DND-41 (cell line): ENCODE data around the gene MAP1LC3B2.

Experiments
- ATAC-seq: fragments of 200-7000 bp; cut with Tn5 transposase; 3 replicates; pipeline ENCODE4 v1.9.1; 2021; ENCODE audit warnings: low read depth; ENCODE audit not compliant: insufficient read depth
- DNase-seq: peaks from one replicate; pipeline ENCODE4 v3.0.0-alpha.2; 2020
- H2AFZ ChIP-seq: 2 replicates; pipeline ENCODE4 v1.6.0; 2012; ENCODE audit warnings: low read depth, low read length
- H3K27ac ChIP-seq: 2 replicates; pipeline ENCODE4 v1.5.1; 2012; ENCODE audit warnings: low read length, inconsistent platforms
- H3K27me3 ChIP-seq: fragments of 200-600 bp; sonication (generic); 2 replicates; pipeline ENCODE4 v1.6.0; 2012; ENCODE audit warnings: low read length, mild to moderate bottlenecking, inconsistent platforms; ENCODE audit not compliant: insufficient read depth, poor library complexity
- H3K36me3 ChIP-seq: 2 replicates; pipeline ENCODE4 v1.5.1; 2012; ENCODE audit warnings: low read length, inconsistent platforms; ENCODE audit not compliant: insufficient read depth
- H3K4me1 ChIP-seq: 2 replicates; pipeline ENCODE4 v1.5.1; 2012; ENCODE audit warnings: mild to moderate bottlenecking, low read length; ENCODE audit not compliant: insufficient read depth
- H3K4me2 ChIP-seq: 2 replicates; pipeline ENCODE4 v1.6.0; 2012; ENCODE audit warnings: mild to moderate bottlenecking, moderate library complexity, low read length, inconsistent platforms; ENCODE audit not compliant: insufficient read depth
- H3K4me3 ChIP-seq, 2 experiments: fragments of 200-600 bp in 1 of 2; shearing (Covaris generic) in 1 of 2; 2 replicates each; pipeline ENCODE4 v1.5.1; 2012 to 2016; ENCODE audit warnings: inconsistent platforms in 2 of 2, low read length in 2 of 2, mild to moderate bottlenecking in 2 of 2, low read depth in 1 of 2, moderate library complexity in 1 of 2
- H3K79me2 ChIP-seq: 2 replicates; pipeline ENCODE4 v1.6.0; 2012; ENCODE audit warnings: low read length, inconsistent platforms; ENCODE audit not compliant: insufficient read depth
- H3K9ac ChIP-seq: 2 replicates; pipeline ENCODE4 v1.6.0; 2012; ENCODE audit warnings: low read depth, mild to moderate bottlenecking, inconsistent platforms, low read length, moderate library complexity
- H3K9me3 ChIP-seq: 2 replicates; pipeline ENCODE4 v1.5.1; 2012; ENCODE audit warnings: low read length, moderate library complexity, mild to moderate bottlenecking, inconsistent platforms; ENCODE audit not compliant: insufficient read depth, severe bottlenecking
- H4K20me1 ChIP-seq: 2 replicates; pipeline ENCODE4 v1.6.0; 2012; ENCODE audit warnings: low read length; ENCODE audit not compliant: insufficient read depth
- CTCF ChIP-seq: IDR thresholded peaks from 2 replicates; pipeline ENCODE4 v1.5.1; 2012; ENCODE audit warnings: borderline replicate concordance, low read length, moderate library complexity, mild to moderate bottlenecking; ENCODE audit not compliant: poor library complexity, severe bottlenecking; ENCODE audit errors: extremely low read depth
- EZH2 ChIP-seq: IDR thresholded peaks from 3 replicates; pipeline ENCODE4 v1.6.1; 2012; ENCODE audit warnings: borderline replicate concordance, low read depth, mild to moderate bottlenecking, moderate library complexity, low read length, inconsistent platforms; ENCODE audit not compliant: severe bottlenecking

The MAP1LC3B2 gene

GRCh38 chr12:116541547-116542344, 17.4 kb upstream of the MAP1LC3B2 start:
- Histone ChIP-seq H2AFZ (no peak overlapping the region), H3K27me3 (no peaks in the 10 kb centered on the region), H3K79me2 (no peaks in the 10 kb centered on the region), H3K36me3 (no peaks in the 10 kb centered on the region), H3K4me2 (no peak overlapping the region), H3K4me3 (no peak overlapping the region), H3K9ac (no peak overlapping the region), H3K27ac (no peak overlapping the region), H4K20me1 (no peaks in the 10 kb centered on the region), H3K4me1 (no peaks in the 10 kb centered on the region), H3K9me3 (no peaks in the 10 kb centered on the region)
- no peak for TF ChIP-seq CTCF
- TF ChIP-seq EZH2 = no peak
- ATAC-seq (no peak), DNase-seq (no peak)

- DNase-seq (no peak), ATAC-seq (no peak)
- H3K4me2 ChIP-seq = no peak overlapping the region
Measured at GRCh38 chr12:116542345-116542956, 16.7 kb upstream of the MAP1LC3B2 start.

GRCh38 chr12:116544656-116545055, 14.5 kb upstream of the MAP1LC3B2 start:
- Histone ChIP-seq H3K79me2 (no peaks in the 10 kb centered on the region), H3K4me2 (no peak overlapping the region), H3K27ac (no peak overlapping the region), H3K36me3 (no peaks in the 10 kb centered on the region), H4K20me1 (no peaks in the 10 kb centered on the region), H3K9me3 (no peaks in the 10 kb centered on the region), H3K9ac (no peak overlapping the region), H3K27me3 (no peaks in the 10 kb centered on the region), H3K4me3 (no peak overlapping the region), H3K4me1 (peaks cover 3% of the 10 kb centered on the region), H2AFZ (no peak overlapping the region)
- ATAC-seq = no peak
- no peak for DNase-seq
- TF ChIP-seq EZH2 (no peak), CTCF (no peak)

More at GRCh38 chr12:116542345-116542956, 16.7 kb upstream of the MAP1LC3B2 start:
- Histone ChIP-seq H3K27me3 (no peaks in the 10 kb centered on the region), H3K27ac (no peak overlapping the region), H3K79me2 (no peaks in the 10 kb centered on the region), H4K20me1 (no peaks in the 10 kb centered on the region), H3K9ac (no peak overlapping the region), H3K4me1 (no peaks in the 10 kb centered on the region), H2AFZ (no peak overlapping the region), H3K4me3 (no peak overlapping the region), H3K9me3 (no peaks in the 10 kb centered on the region), H3K36me3 (no peaks in the 10 kb centered on the region)
- no peak for TF ChIP-seq EZH2
- no peak for TF ChIP-seq CTCF
